ENCODE data around the gene SEZ6.

Gene SEZ6, protein sequence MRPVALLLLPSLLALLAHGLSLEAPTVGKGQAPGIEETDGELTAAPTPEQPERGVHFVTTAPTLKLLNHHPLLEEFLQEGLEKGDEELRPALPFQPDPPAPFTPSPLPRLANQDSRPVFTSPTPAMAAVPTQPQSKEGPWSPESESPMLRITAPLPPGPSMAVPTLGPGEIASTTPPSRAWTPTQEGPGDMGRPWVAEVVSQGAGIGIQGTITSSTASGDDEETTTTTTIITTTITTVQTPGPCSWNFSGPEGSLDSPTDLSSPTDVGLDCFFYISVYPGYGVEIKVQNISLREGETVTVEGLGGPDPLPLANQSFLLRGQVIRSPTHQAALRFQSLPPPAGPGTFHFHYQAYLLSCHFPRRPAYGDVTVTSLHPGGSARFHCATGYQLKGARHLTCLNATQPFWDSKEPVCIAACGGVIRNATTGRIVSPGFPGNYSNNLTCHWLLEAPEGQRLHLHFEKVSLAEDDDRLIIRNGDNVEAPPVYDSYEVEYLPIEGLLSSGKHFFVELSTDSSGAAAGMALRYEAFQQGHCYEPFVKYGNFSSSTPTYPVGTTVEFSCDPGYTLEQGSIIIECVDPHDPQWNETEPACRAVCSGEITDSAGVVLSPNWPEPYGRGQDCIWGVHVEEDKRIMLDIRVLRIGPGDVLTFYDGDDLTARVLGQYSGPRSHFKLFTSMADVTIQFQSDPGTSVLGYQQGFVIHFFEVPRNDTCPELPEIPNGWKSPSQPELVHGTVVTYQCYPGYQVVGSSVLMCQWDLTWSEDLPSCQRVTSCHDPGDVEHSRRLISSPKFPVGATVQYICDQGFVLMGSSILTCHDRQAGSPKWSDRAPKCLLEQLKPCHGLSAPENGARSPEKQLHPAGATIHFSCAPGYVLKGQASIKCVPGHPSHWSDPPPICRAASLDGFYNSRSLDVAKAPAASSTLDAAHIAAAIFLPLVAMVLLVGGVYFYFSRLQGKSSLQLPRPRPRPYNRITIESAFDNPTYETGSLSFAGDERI

DNA sequence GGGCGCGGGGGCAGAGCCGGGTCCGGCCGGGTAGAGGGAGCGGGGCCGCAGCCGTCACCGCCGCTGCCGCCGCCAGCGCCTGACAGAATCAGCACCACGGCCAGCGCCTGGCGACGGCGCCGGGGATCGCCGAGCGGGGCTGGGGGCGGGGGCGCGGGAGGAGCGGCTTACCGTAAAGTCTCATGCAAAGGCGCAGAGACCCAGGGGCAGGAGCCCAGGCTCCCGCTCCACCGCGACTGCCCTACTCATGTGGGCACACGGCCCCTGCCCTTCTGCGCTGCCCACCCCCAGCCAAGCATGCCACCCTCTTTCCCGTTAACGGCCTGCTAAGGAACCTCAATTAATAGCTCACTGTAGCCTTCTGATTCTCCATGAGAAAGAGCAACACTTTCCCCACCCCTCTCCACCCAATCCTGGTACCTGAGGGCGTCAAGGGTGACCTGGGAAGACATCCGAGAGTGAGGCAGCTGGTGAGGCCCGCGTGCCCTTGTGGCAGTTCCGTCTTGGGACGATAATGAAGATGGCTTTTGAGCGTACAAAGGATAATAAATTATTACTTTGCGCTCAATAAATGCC is at the start of gene SEZ6:
TSS of gene SEZ6 (minus strand) at position 98 of the 576 bp plus-strand sequence. CDS start 164 bp downstream, outside the sequence.
- H3K27ac ChIP-seq: peak within 1 kb of the TSS; percentile 64; the same call in 1 of the 2 replicates
- peak; percentile 47 for TF ChIP-seq CTCF (conservative IDR thresholded peaks at IDR 0.05)

DNA sequence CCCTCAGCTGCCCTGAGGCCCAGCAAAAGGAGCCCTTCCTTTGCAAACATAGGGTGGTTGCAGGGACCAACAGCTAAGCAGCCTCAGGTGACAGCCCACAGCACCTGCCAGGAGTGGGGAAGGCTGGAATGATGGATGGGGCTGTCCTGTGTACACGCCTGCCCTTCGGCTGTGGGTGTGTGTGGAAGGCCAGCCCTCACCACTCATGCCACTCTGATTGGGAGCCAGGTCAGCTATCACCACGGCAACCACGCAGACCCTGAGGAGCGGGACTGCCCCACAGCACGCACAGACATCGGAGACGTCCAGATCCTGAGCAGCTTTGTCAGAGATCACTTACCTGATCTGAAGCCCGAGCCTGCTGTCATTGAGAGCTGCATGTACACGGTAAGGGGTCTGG is 49.0 kb upstream of the SEZ6 start:
- no peak for TF ChIP-seq CTCF (conservative IDR thresholded peaks at IDR 0.05)
- no peak overlapping the region for H3K27ac ChIP-seq

DNA sequence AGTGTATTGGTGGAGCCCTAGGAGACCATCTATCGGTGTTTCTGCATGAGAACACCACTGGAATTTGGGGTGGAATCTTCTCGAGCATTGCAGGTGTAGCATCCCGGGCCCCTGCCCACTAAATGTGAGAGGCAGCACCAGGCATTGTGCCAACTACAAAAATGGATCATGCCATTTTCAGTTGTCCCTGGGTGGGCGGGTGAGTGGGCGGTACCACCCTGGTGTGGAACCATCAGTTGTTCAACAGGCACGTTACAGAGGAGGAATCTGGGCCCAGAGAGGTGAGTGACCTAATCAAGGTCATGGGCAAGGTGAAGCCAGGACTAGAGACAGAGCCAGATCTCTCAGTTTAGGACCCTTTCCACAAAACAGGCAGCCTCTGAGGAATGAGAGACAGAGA is 45.9 kb upstream of the SEZ6 start:
- no peak overlapping the region for H3K27ac ChIP-seq
- TF ChIP-seq CTCF (conservative IDR thresholded peaks at IDR 0.05): no peak

- no peak overlapping the region for H3K27ac ChIP-seq
- no peak for TF ChIP-seq CTCF (conservative IDR thresholded peaks at IDR 0.05)
These were observed 45.4 kb upstream of the SEZ6 start for GRCh38 chr17:29051194-29051593.

DNA sequence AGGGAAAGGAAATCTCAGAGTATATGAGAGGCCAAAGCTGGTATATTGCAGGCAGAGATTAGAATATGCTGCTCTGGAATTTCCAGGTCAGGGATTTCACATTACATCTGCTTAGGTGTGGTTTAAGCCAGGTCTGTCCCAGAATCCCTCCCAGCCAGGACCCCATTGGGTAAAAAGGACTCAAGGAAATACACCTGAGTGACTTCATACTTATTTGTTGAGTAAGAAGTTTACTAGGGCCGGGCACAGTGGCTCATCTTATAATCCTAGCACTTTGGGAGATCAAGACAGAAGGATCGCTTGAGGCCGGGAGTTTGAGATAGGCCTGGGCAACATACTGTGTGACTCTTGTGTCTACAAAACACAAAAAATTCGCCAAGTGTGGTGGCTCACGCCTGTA is 44.3 kb upstream of the SEZ6 start:
- no peak for TF ChIP-seq CTCF (conservative IDR thresholded peaks at IDR 0.05)

DNA sequence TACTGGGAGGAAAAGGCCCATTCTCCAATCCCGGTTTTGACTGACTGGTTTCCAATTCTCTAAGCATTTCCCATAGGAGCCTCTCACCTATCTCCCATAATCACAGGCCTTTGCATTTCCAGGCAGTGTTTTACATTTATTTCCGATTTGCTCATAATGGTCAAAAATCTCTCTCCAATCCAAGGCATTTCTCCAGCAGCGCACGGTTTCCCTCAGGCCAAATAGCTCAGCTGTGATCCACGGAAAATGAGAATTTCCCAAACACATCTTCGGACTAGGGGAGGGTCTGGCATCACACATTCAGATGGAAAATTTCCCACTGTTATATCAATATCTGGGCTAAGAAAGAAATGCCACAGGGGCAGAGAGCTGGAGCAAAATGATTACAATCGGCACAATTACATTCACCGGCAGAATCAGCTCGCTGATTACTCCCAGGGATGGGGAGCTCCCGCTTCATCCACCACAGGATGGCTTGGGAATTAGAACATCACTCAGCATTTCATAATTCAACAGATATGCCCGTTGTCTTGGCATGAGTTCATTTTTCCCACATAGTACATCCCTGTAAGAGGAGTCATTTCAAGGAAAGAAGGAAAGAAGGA is 43.8 kb upstream of the SEZ6 start:
- no peak overlapping the region for H3K27ac ChIP-seq
- no peak for TF ChIP-seq CTCF (conservative IDR thresholded peaks at IDR 0.05)

More for the DNA sequence above, 44.3 kb upstream of the SEZ6 start:
- no peak overlapping the region for H3K27ac ChIP-seq
